DND-41 (cell line): Measurements from ENCODE around the gene LTN1.
A peak's percentile ranks its signal among the peaks of the same experiment; 100 is the strongest.

Source experiments
- ATAC-seq: fragments of 200-7000 bp; cut with Tn5 transposase; 3 replicates; pipeline ENCODE4 v1.9.1; 2021; ENCODE audit warnings: low read depth; ENCODE audit not compliant: insufficient read depth
- DNase-seq: peaks from one replicate; pipeline ENCODE4 v3.0.0-alpha.2; 2020
- H2AFZ ChIP-seq: 2 replicates; pipeline ENCODE4 v1.6.0; 2012; ENCODE audit warnings: low read depth, low read length
- H3K27ac ChIP-seq: 2 replicates; pipeline ENCODE4 v1.5.1; 2012; ENCODE audit warnings: low read length, inconsistent platforms
- H3K27me3 ChIP-seq: fragments of 200-600 bp; sonication (generic); 2 replicates; pipeline ENCODE4 v1.6.0; 2012; ENCODE audit warnings: low read length, mild to moderate bottlenecking, inconsistent platforms; ENCODE audit not compliant: insufficient read depth, poor library complexity
- H3K36me3 ChIP-seq: 2 replicates; pipeline ENCODE4 v1.5.1; 2012; ENCODE audit warnings: low read length, inconsistent platforms; ENCODE audit not compliant: insufficient read depth
- H3K4me1 ChIP-seq: 2 replicates; pipeline ENCODE4 v1.5.1; 2012; ENCODE audit warnings: mild to moderate bottlenecking, low read length; ENCODE audit not compliant: insufficient read depth
- H3K4me2 ChIP-seq: 2 replicates; pipeline ENCODE4 v1.6.0; 2012; ENCODE audit warnings: mild to moderate bottlenecking, moderate library complexity, low read length, inconsistent platforms; ENCODE audit not compliant: insufficient read depth
- H3K4me3 ChIP-seq, 2 experiments: fragments of 200-600 bp in 1 of 2; shearing (Covaris generic) in 1 of 2; 2 replicates each; pipeline ENCODE4 v1.5.1; 2012 to 2016; ENCODE audit warnings: inconsistent platforms in 2 of 2, low read length in 2 of 2, mild to moderate bottlenecking in 2 of 2, low read depth in 1 of 2, moderate library complexity in 1 of 2
- H3K79me2 ChIP-seq: 2 replicates; pipeline ENCODE4 v1.6.0; 2012; ENCODE audit warnings: low read length, inconsistent platforms; ENCODE audit not compliant: insufficient read depth
- H3K9ac ChIP-seq: 2 replicates; pipeline ENCODE4 v1.6.0; 2012; ENCODE audit warnings: low read depth, mild to moderate bottlenecking, inconsistent platforms, low read length, moderate library complexity
- H3K9me3 ChIP-seq: 2 replicates; pipeline ENCODE4 v1.5.1; 2012; ENCODE audit warnings: low read length, moderate library complexity, mild to moderate bottlenecking, inconsistent platforms; ENCODE audit not compliant: insufficient read depth, severe bottlenecking
- H4K20me1 ChIP-seq: 2 replicates; pipeline ENCODE4 v1.6.0; 2012; ENCODE audit warnings: low read length; ENCODE audit not compliant: insufficient read depth
- CTCF ChIP-seq: IDR thresholded peaks from 2 replicates; pipeline ENCODE4 v1.5.1; 2012; ENCODE audit warnings: borderline replicate concordance, low read length, moderate library complexity, mild to moderate bottlenecking; ENCODE audit not compliant: poor library complexity, severe bottlenecking; ENCODE audit errors: extremely low read depth
- EZH2 ChIP-seq: IDR thresholded peaks from 3 replicates; pipeline ENCODE4 v1.6.1; 2012; ENCODE audit warnings: borderline replicate concordance, low read depth, mild to moderate bottlenecking, moderate library complexity, low read length, inconsistent platforms; ENCODE audit not compliant: severe bottlenecking

The LTN1 gene

DNA sequence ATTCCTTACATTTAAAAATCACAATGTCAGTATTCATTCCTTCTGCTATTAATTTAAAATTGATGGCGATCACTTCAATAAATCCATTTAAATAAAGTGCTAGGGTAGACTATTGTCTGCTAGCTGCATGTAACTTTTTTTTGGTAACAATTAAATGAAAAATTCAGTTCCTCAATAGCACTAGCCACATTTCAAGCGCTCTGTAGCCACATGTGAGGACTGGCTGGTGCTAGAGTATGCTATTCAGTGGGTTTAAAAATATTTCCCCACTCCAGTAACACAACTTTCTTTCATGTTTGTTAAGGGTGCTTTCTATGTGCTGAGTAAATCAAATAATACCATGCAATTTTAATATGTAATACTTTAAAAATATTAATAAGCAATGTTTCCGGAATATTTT, 108.2 kb downstream of the LTN1 start:
- peak overlapping the region; percentile 80 for H3K27ac ChIP-seq
- no peak for TF ChIP-seq CTCF
- no peak for TF ChIP-seq EZH2
- H3K4me1 ChIP-seq, result peaks cover 27% of the 10 kb centered on the region
- peak overlapping the region; percentile 68 for H3K4me2 ChIP-seq
- no peaks in the 10 kb centered on the region for H4K20me1 ChIP-seq
- peak; percentile 48 for ATAC-seq
- H3K79me2 ChIP-seq, result 0 out of 2 replicates have a peak, but pooled peaks cover 2% of the 10 kb centered on the region
- peak overlapping the region; percentile 58 for H3K9ac ChIP-seq
- H3K27me3 ChIP-seq, result no peaks in the 10 kb centered on the region
- peak overlapping the region; percentile 41 to 64; a peak in 3 of 4 replicates for H3K4me3 ChIP-seq
- peaks cover 14% of the 10 kb centered on the region; the same call in 1 of the 2 replicates for H3K36me3 ChIP-seq
- H3K9me3 ChIP-seq, result no peaks in the 10 kb centered on the region
- no peak for DNase-seq
- H2AFZ ChIP-seq, result peak overlapping the region; percentile 76

DNA sequence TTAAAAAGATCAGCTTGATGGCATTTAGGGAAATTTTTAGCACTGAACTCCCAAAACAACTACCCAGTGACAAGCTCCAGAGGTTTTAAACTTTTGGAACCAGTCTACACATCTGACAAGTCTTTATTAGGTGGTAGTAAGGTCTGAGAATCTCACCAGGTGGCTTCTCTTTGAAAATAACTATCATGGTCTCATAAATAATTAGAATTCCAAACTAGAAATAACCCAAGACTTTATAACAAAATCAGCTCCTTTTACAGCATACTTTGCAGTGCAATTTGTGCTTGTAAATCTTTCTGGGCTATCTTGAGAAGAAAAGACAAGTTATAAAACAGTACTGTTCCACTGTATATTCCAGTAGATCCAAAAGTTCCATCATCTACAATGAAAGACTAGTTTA, 108.7 kb downstream of the LTN1 start:
- ATAC-seq (no peak), DNase-seq (no peak)
- peak overlapping the region; percentile 58 for H3K9ac ChIP-seq
- peak overlapping the region; percentile 76 for H2AFZ ChIP-seq
- peaks cover 14% of the 10 kb centered on the region; the same call in 1 of the 2 replicates for H3K36me3 ChIP-seq
- TF ChIP-seq CTCF (no peak), EZH2 (no peak)
- H3K27me3 ChIP-seq, result no peaks in the 10 kb centered on the region
- peaks cover 27% of the 10 kb centered on the region for H3K4me1 ChIP-seq
- no peaks in the 10 kb centered on the region for H3K9me3 ChIP-seq
- peak overlapping the region; percentile 68 for H3K4me2 ChIP-seq
- peak overlapping the region; percentile 80 for H3K27ac ChIP-seq
- 0 out of 2 replicates have a peak, but pooled peaks cover 2% of the 10 kb centered on the region for H3K79me2 ChIP-seq
- H4K20me1 ChIP-seq, result no peaks in the 10 kb centered on the region
- H3K4me3 ChIP-seq, result peak overlapping the region; percentile 41 to 64; a peak in 3 of 4 replicates

DNA sequence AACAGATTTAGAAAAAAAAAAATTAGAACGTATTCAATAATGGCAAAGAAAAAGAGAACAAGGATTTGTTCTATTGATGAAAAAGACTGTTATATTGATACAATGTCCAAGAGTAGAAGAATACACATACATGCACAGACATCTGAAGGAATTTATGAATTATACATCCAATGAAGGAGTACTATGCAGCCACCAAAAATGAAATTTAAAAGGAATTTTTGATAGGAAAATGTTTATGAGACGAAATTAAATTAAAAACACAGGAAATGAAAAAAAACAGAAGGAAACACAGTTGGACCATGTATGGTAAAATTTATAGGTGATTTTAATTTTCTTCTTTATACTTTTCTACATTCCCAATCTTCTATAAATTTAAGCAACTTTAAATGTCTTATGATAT, 110.3 kb downstream of the LTN1 start:
- no peaks in the 10 kb centered on the region for H4K20me1 ChIP-seq
- DNase-seq (no peak), ATAC-seq (no peak)
- no peak overlapping the region for H3K9ac ChIP-seq
- H3K9me3 ChIP-seq, result no peaks in the 10 kb centered on the region
- no peak overlapping the region for H3K27ac ChIP-seq
- no peak overlapping the region for H3K4me3 ChIP-seq
- H3K4me1 ChIP-seq, result peaks cover 27% of the 10 kb centered on the region
- TF ChIP-seq CTCF (no peak), EZH2 (no peak)
- peaks cover 14% of the 10 kb centered on the region; the same call in 1 of the 2 replicates for H3K36me3 ChIP-seq
- H2AFZ ChIP-seq, result no peak overlapping the region
- no peak overlapping the region for H3K4me2 ChIP-seq
- H3K79me2 ChIP-seq, result 0 out of 2 replicates have a peak, but pooled peaks cover 2% of the 10 kb centered on the region
- H3K27me3 ChIP-seq, result no peaks in the 10 kb centered on the region
